ENCODE results near the gene HNRNPF. TPM values are rescaled to one million over a fixed set of nuclear protein-coding genes. Genes with fewer than 3 reads are reported as not detected.

HNRNPF gene
- total RNA-seq, 1 experiment from 2014 or later: 198 TPM

DNA sequence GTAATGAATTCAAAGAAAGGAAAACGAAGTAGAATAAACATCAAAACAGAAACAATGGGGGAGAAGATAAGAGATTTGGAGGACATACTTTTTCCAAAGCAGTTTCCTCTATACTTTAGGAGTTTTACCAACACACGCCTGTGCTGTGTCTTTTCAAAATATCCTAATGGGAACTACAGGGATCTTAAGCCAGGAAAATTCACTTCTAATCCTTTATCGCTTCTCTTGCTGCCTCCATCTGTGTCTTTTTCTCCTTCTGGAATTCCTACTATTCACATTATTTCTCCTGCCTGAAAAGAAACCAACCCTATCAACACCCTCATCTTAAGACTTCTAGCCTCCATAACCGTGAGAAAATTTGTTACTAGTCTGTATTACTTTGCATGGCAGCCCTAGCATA lies 6.8 kb downstream of the HNRNPF start:
- Mint-ChIP-seq H3K27ac (ENCODE audit: low read depth, unreplicated experiment) (no peak overlapping the region), H3K4me1 (ENCODE audit: insufficient read depth, unreplicated experiment) (peaks cover 35% of the 10 kb centered on the region), H3K9me3 (ENCODE audit: unreplicated experiment) (no peaks in the 10 kb centered on the region), H3K27me3 (ENCODE audit: insufficient read depth, unreplicated experiment) (no peaks in the 10 kb centered on the region), H3K4me3 (ENCODE audit: unreplicated experiment) (no peak overlapping the region), H3K36me3 (ENCODE audit: insufficient read depth, unreplicated experiment) (peaks cover 78% of the 10 kb centered on the region)
- CTCF ChIA-PET: no interaction called here
- POLR2A ChIA-PET: no interaction called here
- DNase-seq (ENCODE audit: unreplicated experiment): no peak
- intact Hi-C loops (cut with micrococcal nuclease): no loop called here
- TF ChIP-seq, protein P1, sequence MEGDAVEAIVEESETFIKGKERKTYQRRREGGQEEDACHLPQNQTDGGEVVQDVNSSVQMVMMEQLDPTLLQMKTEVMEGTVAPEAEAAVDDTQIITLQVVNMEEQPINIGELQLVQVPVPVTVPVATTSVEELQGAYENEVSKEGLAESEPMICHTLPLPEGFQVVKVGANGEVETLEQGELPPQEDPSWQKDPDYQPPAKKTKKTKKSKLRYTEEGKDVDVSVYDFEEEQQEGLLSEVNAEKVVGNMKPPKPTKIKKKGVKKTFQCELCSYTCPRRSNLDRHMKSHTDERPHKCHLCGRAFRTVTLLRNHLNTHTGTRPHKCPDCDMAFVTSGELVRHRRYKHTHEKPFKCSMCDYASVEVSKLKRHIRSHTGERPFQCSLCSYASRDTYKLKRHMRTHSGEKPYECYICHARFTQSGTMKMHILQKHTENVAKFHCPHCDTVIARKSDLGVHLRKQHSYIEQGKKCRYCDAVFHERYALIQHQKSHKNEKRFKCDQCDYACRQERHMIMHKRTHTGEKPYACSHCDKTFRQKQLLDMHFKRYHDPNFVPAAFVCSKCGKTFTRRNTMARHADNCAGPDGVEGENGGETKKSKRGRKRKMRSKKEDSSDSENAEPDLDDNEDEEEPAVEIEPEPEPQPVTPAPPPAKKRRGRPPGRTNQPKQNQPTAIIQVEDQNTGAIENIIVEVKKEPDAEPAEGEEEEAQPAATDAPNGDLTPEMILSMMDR (IDR thresholded peaks at IDR 0.05; ENCODE audit: unreplicated experiment): no peak
- BruUV-seq (replicated peaks): no TSS peak

DNA sequence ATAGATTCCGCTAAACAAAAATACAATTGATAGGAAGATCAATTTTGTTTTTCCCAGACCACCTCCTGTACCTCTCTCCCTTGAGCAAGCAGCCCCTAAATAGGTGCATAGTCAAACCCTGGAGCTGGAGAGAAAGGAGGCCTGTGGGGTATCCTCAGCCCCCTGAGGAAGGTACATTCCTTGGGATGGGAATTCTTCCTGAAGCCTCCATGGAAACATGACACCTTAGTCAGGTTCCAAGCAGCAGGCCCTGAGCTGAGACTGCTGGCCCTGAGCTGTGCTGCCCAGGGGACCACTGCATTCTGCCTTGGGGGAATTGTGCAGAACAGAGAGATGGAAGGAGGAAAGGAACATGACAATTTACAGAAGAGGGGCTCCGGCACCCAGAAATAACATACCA lies 7.4 kb downstream of the HNRNPF start:
- Mint-ChIP-seq H3K4me3 (ENCODE audit: unreplicated experiment) (peak overlapping the region; percentile 46), H3K9me3 (ENCODE audit: unreplicated experiment) (no peaks in the 10 kb centered on the region), H3K27ac (ENCODE audit: low read depth, unreplicated experiment) (no peak overlapping the region), H3K36me3 (ENCODE audit: insufficient read depth, unreplicated experiment) (peaks cover 76% of the 10 kb centered on the region), H3K4me1 (ENCODE audit: insufficient read depth, unreplicated experiment) (peaks cover 35% of the 10 kb centered on the region), H3K27me3 (ENCODE audit: insufficient read depth, unreplicated experiment) (no peaks in the 10 kb centered on the region)
- no peak for DNase-seq (ENCODE audit: unreplicated experiment)
- BruUV-seq (replicated peaks): no TSS peak
- CTCF ChIA-PET: interaction anchor here (0.5 to 1.1 kb wide), 2 partner anchors 61 to 131 kb away, joined by 3 to 4 read pairs; no protein-coding TSS in a partner anchor
- TF ChIP-seq, protein P1 (IDR thresholded peaks at IDR 0.05; ENCODE audit: unreplicated experiment): no peak
- intact Hi-C loops (cut with micrococcal nuclease): no loop called here
- POLR2A ChIA-PET: interaction anchor here (0.6 to 0.7 kb wide), 2 partner anchors 20 to 264 kb away, joined by 3 read pairs; no protein-coding TSS in a partner anchor

GRCh38 chr10:43399320-43400310 lies 9.4 kb downstream of the HNRNPF start:
- no peak for DNase-seq (ENCODE audit: unreplicated experiment)
- Mint-ChIP-seq H3K27me3 (ENCODE audit: insufficient read depth, unreplicated experiment) (no peaks in the 10 kb centered on the region), H3K4me3 (ENCODE audit: unreplicated experiment) (peak overlapping the region; percentile 2), H3K9me3 (ENCODE audit: unreplicated experiment) (no peaks in the 10 kb centered on the region), H3K4me1 (ENCODE audit: insufficient read depth, unreplicated experiment) (peaks cover 32% of the 10 kb centered on the region), H3K27ac (ENCODE audit: low read depth, unreplicated experiment) (peak overlapping the region; percentile 7), H3K36me3 (ENCODE audit: insufficient read depth, unreplicated experiment) (peaks cover 81% of the 10 kb centered on the region)
- TF ChIP-seq, protein P1 (IDR thresholded peaks at IDR 0.05; ENCODE audit: unreplicated experiment): no peak
- BruUV-seq (replicated peaks): no TSS peak
- CTCF ChIA-PET: interaction anchor here (0.5 to 1.2 kb wide), 3 partner anchors 9 to 58 kb away, joined by 3 to 7 read pairs (median 3); no protein-coding TSS in a partner anchor
- intact Hi-C loops (cut with micrococcal nuclease): no loop called here
- POLR2A ChIA-PET: interaction anchor here (0.6 to 8.9 kb wide), 4 partner anchors 8 to 91 kb away, joined by 3 to 169 read pairs (median 4); partner anchors contain the start of genes HNRNPF and ZNF487

GRCh38 chr10:43398939-43399319 lies 10.1 kb downstream of the HNRNPF start:
- POLR2A ChIA-PET: interaction anchor here (0.7 to 8.9 kb wide), 3 partner anchors 8 to 261 kb away, joined by 3 to 169 read pairs (median 30); partner anchors contain the start of genes CSGALNACT2 and HNRNPF
- H3K4me3 Mint-ChIP-seq (ENCODE audit: unreplicated experiment): no peak overlapping the region
- no peak for DNase-seq (ENCODE audit: unreplicated experiment)
- CTCF ChIA-PET: no interaction called here
- H3K27me3 Mint-ChIP-seq (ENCODE audit: insufficient read depth, unreplicated experiment): no peaks in the 10 kb centered on the region
- no TSS peak for BruUV-seq (replicated peaks)
- TF ChIP-seq, protein P1 (IDR thresholded peaks at IDR 0.05; ENCODE audit: unreplicated experiment): no peak
- peaks cover 31% of the 10 kb centered on the region for H3K4me1 Mint-ChIP-seq (ENCODE audit: insufficient read depth, unreplicated experiment)
- peaks cover 81% of the 10 kb centered on the region for H3K36me3 Mint-ChIP-seq (ENCODE audit: insufficient read depth, unreplicated experiment)
- peak overlapping the region; percentile 7 for H3K27ac Mint-ChIP-seq (ENCODE audit: low read depth, unreplicated experiment)
- intact Hi-C loops (cut with micrococcal nuclease): no loop called here
- H3K9me3 Mint-ChIP-seq (ENCODE audit: unreplicated experiment): no peaks in the 10 kb centered on the region

Data from MCF 10A (cell line).